IMR-90 (cell line): ENCODE results near the gene PALM3. TPM values are rescaled to one million over a fixed set of nuclear protein-coding genes. Genes with fewer than 3 reads are reported as not detected.
"Not testable (repeated sequence)": the region's sequence is repeated elsewhere in the genome, so short reads cannot be mapped to it uniquely, and the experiment has no call there.

Source experiments
- ATAC-seq: fragments of 200-7000 bp; cut with Tn5 transposase; 2 replicates; pipeline ENCODE4 v1.9.1; 2020; ENCODE audit warnings: low read depth, mild to moderate bottlenecking, moderate library complexity
- BruUV-seq: library from RNA; stranded (reverse); fragments of 400-500 nt; replicated peaks from 2 replicates; lab custom pipeline; 2021; lab: Mats Ljungman, UMichigan
- CTCF ChIA-PET: fragments of 300-600 bp; formaldehyde crosslinking; extraction: SDS; loops from one replicate; lab custom pipeline; 2021; ENCODE audit warnings: antibody characterized with exemption; lab: Yijun Ruan, JAX
- POLR2A ChIA-PET: fragments of 300-600 bp; sonication (Branson Sonifier 250); formaldehyde crosslinking; loops from one replicate; lab custom pipeline; 2022; ENCODE audit warnings: antibody characterized with exemption; ENCODE audit not compliant: unreplicated experiment; lab: Charles Lee
- DNase-seq: peaks from one replicate; pipeline ENCODE4 v3.0.0; 2013
- H2AFZ ChIP-seq: replicated peaks from 2 replicates; pipeline ENCODE3; 2013; ENCODE audit warnings: low read length, mild to moderate bottlenecking; ENCODE audit not compliant: poor library complexity
- H2AK5ac ChIP-seq: 2 replicates; pipeline ENCODE4 v1.6.1; 2013; ENCODE audit warnings: low read depth, low read length, inconsistent platforms
- H2AK9ac ChIP-seq: replicated peaks from 2 replicates; pipeline ENCODE3; 2013; ENCODE audit warnings: mild to moderate bottlenecking, low read depth, low read length, moderate library complexity; ENCODE audit not compliant: poor library complexity
- H2BK120ac ChIP-seq: 2 replicates; pipeline ENCODE4 v1.6.1; 2013; ENCODE audit warnings: low read depth, low read length, inconsistent platforms
- H2BK15ac ChIP-seq: 3 replicates; pipeline ENCODE4 v1.6.1; 2013; ENCODE audit warnings: low read depth, low read length, inconsistent platforms
- H2BK20ac ChIP-seq: 2 replicates; pipeline ENCODE4 v1.6.1; 2013; ENCODE audit warnings: low read depth, mild to moderate bottlenecking, inconsistent platforms, low read length, moderate library complexity
- H2BK5ac ChIP-seq: 2 replicates; pipeline ENCODE4 v1.6.1; 2013; ENCODE audit warnings: mild to moderate bottlenecking, low read depth, low read length, inconsistent platforms; ENCODE audit not compliant: poor library complexity, severe bottlenecking
- H3K14ac ChIP-seq: replicated peaks from 2 replicates; pipeline ENCODE4 v1.6.1; 2013; ENCODE audit warnings: low read depth, low read length, inconsistent platforms
- H3K18ac ChIP-seq: 2 replicates; pipeline ENCODE4 v1.6.1; 2013; ENCODE audit warnings: low read depth, low read length, control low read depth
- H3K23ac ChIP-seq: 2 replicates; pipeline ENCODE4 v1.6.1; 2013; ENCODE audit warnings: low read depth, low read length, inconsistent platforms
- H3K27ac ChIP-seq: 2 replicates; pipeline ENCODE4 v1.5.1; 2013; ENCODE audit warnings: mild to moderate bottlenecking, control low read depth, low read length; ENCODE audit not compliant: insufficient read depth
- H3K27me3 ChIP-seq: 2 replicates; pipeline ENCODE4 v1.6.1; 2013; ENCODE audit warnings: low read length; ENCODE audit not compliant: control insufficient read depth, insufficient read depth
- H3K36me3 ChIP-seq: 2 replicates; pipeline ENCODE4 v1.6.1; 2013; ENCODE audit warnings: low read length, mixed read lengths; ENCODE audit not compliant: control insufficient read depth, insufficient read depth
- H3K4ac ChIP-seq: 2 replicates; pipeline ENCODE4 v1.6.1; 2013; ENCODE audit warnings: low read depth, low read length, inconsistent platforms
- H3K4me1 ChIP-seq: 2 replicates; pipeline ENCODE4 v1.6.1; 2013; ENCODE audit warnings: low read length, mixed read lengths; ENCODE audit not compliant: control insufficient read depth, insufficient read depth
- H3K4me2 ChIP-seq: 2 replicates; pipeline ENCODE4 v1.6.1; 2013; ENCODE audit warnings: low read depth, mild to moderate bottlenecking, control low read depth, low read length, moderate library complexity
- H3K4me3 ChIP-seq: 2 replicates; pipeline ENCODE4 v1.5.1; 2013; ENCODE audit warnings: low read depth, mild to moderate bottlenecking, control low read depth, low read length, moderate library complexity; ENCODE audit not compliant: insufficient read depth
- H3K56ac ChIP-seq: 2 replicates; pipeline ENCODE4 v1.6.1; 2013; ENCODE audit warnings: low read length, inconsistent platforms; ENCODE audit not compliant: insufficient read depth; ENCODE audit errors: extremely low read depth
- H3K79me1 ChIP-seq, 2 experiments: 2 replicates each; pipeline ENCODE4 v1.6.1; 2013; ENCODE audit warnings: low read length in 2 of 2, inconsistent platforms in 1 of 2, low read depth in 1 of 2
- H3K9ac ChIP-seq: 2 replicates; pipeline ENCODE4 v1.6.1; 2013; ENCODE audit warnings: low read depth, low read length, control low read depth
- H3K9me1 ChIP-seq: 2 replicates; pipeline ENCODE4 v1.6.1; 2013; ENCODE audit warnings: low read length, inconsistent platforms; ENCODE audit not compliant: insufficient read depth
- H3K9me3 ChIP-seq: 2 replicates; pipeline ENCODE4 v1.6.1; 2013; ENCODE audit warnings: low read length; ENCODE audit not compliant: control insufficient read depth, insufficient read depth
- H4K20me1 ChIP-seq: 2 replicates; pipeline ENCODE4 v1.6.1; 2013; ENCODE audit warnings: low read length, inconsistent platforms; ENCODE audit not compliant: insufficient read depth
- H4K5ac ChIP-seq: 2 replicates; pipeline ENCODE4 v1.6.1; 2013; ENCODE audit warnings: mild to moderate bottlenecking, low read depth, low read length, control low read depth
- H4K8ac ChIP-seq, 2 experiments: 2 replicates each; pipeline ENCODE4 v1.6.1; 2013; ENCODE audit warnings: low read depth in 2 of 2, low read length in 2 of 2, control low read depth in 1 of 2, inconsistent platforms in 1 of 2
- H4K91ac ChIP-seq: 2 replicates; pipeline ENCODE4 v1.6.1; 2013; ENCODE audit warnings: low read depth, low read length, inconsistent platforms; ENCODE audit not compliant: insufficient read depth
- WGBS, 2 experiments: methylation state at CpG; one replicate each; pipeline versions ENCODE4 v1.1.5 to v1.1.7; 2013; ENCODE audit warnings: missing lambda C conversion rate in 2 of 2; ENCODE audit not compliant: insufficient read length in 1 of 2; ENCODE audit errors: extremely low coverage in 2 of 2; 5-methylcytosine and 5-hydroxymethylcytosine counted together
- dilution Hi-C: fragments of 300-500 bp; cut with HindIII; formaldehyde crosslinking; loops from one replicate; pipeline ENCODE4 v1.14.3; 2018; ENCODE audit warnings: low sequenced_read_pairs; ENCODE audit not compliant: unreplicated experiment
- in situ Hi-C: fragments of 300-500 bp; cut with MboI; formaldehyde crosslinking; loops from 3 replicates; pipeline ENCODE4 v1.14.3; 2019; ENCODE audit warnings: low sequenced_read_pairs, inconsistent platforms, mixed read lengths
- intact Hi-C: fragments of 100-400 bp; cut with micrococcal nuclease; formaldehyde crosslinking; loops from 2 replicates; pipeline ENCODE4 v1.10.0; 2022
- polyA plus RNA-seq, 3 experiments: library from polyadenylated mRNA; depleted of rRNA; stranded (reverse); fragments of >200 nt; gene quantifications; 2 replicates each; pipeline ENCODE4 v1.2.3, GENCODE V29; 2012; ENCODE audit warnings: low replicate concordance in 1 of 3
- total RNA-seq: library from RNA; depleted of rRNA; stranded (reverse); fragments of >200 nt; gene quantifications from 2 replicates; pipeline ENCODE4 v1.2.3, GENCODE V29; 2012

PALM3 gene
- total and polyA plus RNA-seq, 2 of the 4 experiments (the other 2 are of a cell fraction): 0.18 to 0.84 TPM

DNA sequence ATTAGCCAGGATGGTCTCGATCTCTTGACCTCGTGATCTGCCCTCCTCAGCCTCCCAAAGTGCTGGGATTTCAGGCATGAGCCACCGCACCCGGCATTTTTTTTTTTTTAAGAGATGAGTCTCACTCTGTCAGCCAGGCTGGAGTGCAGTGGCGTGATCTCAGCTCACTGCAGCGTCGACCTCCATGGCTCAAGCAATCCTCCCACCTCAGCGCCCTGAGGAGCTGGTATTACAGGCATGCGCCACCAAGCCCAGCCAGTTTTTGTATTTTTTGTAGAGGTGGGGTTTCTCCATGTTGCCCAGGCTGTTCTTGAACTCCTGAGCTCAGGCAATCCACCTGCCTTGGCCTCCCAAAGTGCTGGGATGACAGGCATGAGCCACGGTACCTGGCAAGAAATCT lies 14.0 kb downstream of the PALM3 start:
- H3K4ac ChIP-seq, H3K4me1 ChIP-seq, H3K9me1 ChIP-seq, H3K36me3 ChIP-seq, H3K27me3 ChIP-seq, POLR2A ChIA-PET, H2BK15ac ChIP-seq, H2AK5ac ChIP-seq, DNase-seq, H3K79me1 ChIP-seq, H3K9ac ChIP-seq, H2BK5ac ChIP-seq, H3K4me2 ChIP-seq, H2AFZ ChIP-seq, H3K27ac ChIP-seq, H3K23ac ChIP-seq, H3K56ac ChIP-seq, H2BK120ac ChIP-seq, ATAC-seq, H4K5ac ChIP-seq, H3K4me3 ChIP-seq, H4K91ac ChIP-seq, H2BK20ac ChIP-seq, intact Hi-C loops, dilution Hi-C loops, H3K18ac ChIP-seq, H3K9me3 ChIP-seq, in situ Hi-C loops, H4K20me1 ChIP-seq, H2AK9ac ChIP-seq, BruUV-seq, H4K8ac ChIP-seq, H3K14ac ChIP-seq: not testable (repeated sequence)
- WGBS, 2 experiments: no CpG with 5 or more reads among the region's 10 CpGs
- CTCF ChIA-PET: interaction anchor here (1.2 to 2.2 kb wide), 2 partner anchors 12 to 17 kb away, joined by 4 to 9 read pairs; partner anchors contain the start of gene IL27RA
